IMR-90 (cell line): ENCODE results near the gene ATG5. TPM values are rescaled to one million over a fixed set of nuclear protein-coding genes. Genes with fewer than 3 reads are reported as not detected.

Source experiments
- ATAC-seq: fragments of 200-7000 bp; cut with Tn5 transposase; 2 replicates; pipeline ENCODE4 v1.9.1; 2020; ENCODE audit warnings: low read depth, mild to moderate bottlenecking, moderate library complexity
- BruUV-seq: library from RNA; stranded (reverse); fragments of 400-500 nt; replicated peaks from 2 replicates; lab custom pipeline; 2021; lab: Mats Ljungman, UMichigan
- CTCF ChIA-PET: fragments of 300-600 bp; formaldehyde crosslinking; extraction: SDS; loops from one replicate; lab custom pipeline; 2021; ENCODE audit warnings: antibody characterized with exemption; lab: Yijun Ruan, JAX
- POLR2A ChIA-PET: fragments of 300-600 bp; sonication (Branson Sonifier 250); formaldehyde crosslinking; loops from one replicate; lab custom pipeline; 2022; ENCODE audit warnings: antibody characterized with exemption; ENCODE audit not compliant: unreplicated experiment; lab: Charles Lee
- DNase-seq: peaks from one replicate; pipeline ENCODE4 v3.0.0; 2013
- H2AFZ ChIP-seq: replicated peaks from 2 replicates; pipeline ENCODE3; 2013; ENCODE audit warnings: low read length, mild to moderate bottlenecking; ENCODE audit not compliant: poor library complexity
- H2AK5ac ChIP-seq: 2 replicates; pipeline ENCODE4 v1.6.1; 2013; ENCODE audit warnings: low read depth, low read length, inconsistent platforms
- H2AK9ac ChIP-seq: replicated peaks from 2 replicates; pipeline ENCODE3; 2013; ENCODE audit warnings: mild to moderate bottlenecking, low read depth, low read length, moderate library complexity; ENCODE audit not compliant: poor library complexity
- H2BK120ac ChIP-seq: 2 replicates; pipeline ENCODE4 v1.6.1; 2013; ENCODE audit warnings: low read depth, low read length, inconsistent platforms
- H2BK15ac ChIP-seq: 3 replicates; pipeline ENCODE4 v1.6.1; 2013; ENCODE audit warnings: low read depth, low read length, inconsistent platforms
- H2BK20ac ChIP-seq: 2 replicates; pipeline ENCODE4 v1.6.1; 2013; ENCODE audit warnings: low read depth, mild to moderate bottlenecking, inconsistent platforms, low read length, moderate library complexity
- H2BK5ac ChIP-seq: 2 replicates; pipeline ENCODE4 v1.6.1; 2013; ENCODE audit warnings: mild to moderate bottlenecking, low read depth, low read length, inconsistent platforms; ENCODE audit not compliant: poor library complexity, severe bottlenecking
- H3K14ac ChIP-seq: replicated peaks from 2 replicates; pipeline ENCODE4 v1.6.1; 2013; ENCODE audit warnings: low read depth, low read length, inconsistent platforms
- H3K18ac ChIP-seq: 2 replicates; pipeline ENCODE4 v1.6.1; 2013; ENCODE audit warnings: low read depth, low read length, control low read depth
- H3K23ac ChIP-seq: 2 replicates; pipeline ENCODE4 v1.6.1; 2013; ENCODE audit warnings: low read depth, low read length, inconsistent platforms
- H3K27ac ChIP-seq: 2 replicates; pipeline ENCODE4 v1.5.1; 2013; ENCODE audit warnings: mild to moderate bottlenecking, control low read depth, low read length; ENCODE audit not compliant: insufficient read depth
- H3K27me3 ChIP-seq: 2 replicates; pipeline ENCODE4 v1.6.1; 2013; ENCODE audit warnings: low read length; ENCODE audit not compliant: control insufficient read depth, insufficient read depth
- H3K36me3 ChIP-seq: 2 replicates; pipeline ENCODE4 v1.6.1; 2013; ENCODE audit warnings: low read length, mixed read lengths; ENCODE audit not compliant: control insufficient read depth, insufficient read depth
- H3K4ac ChIP-seq: 2 replicates; pipeline ENCODE4 v1.6.1; 2013; ENCODE audit warnings: low read depth, low read length, inconsistent platforms
- H3K4me1 ChIP-seq: 2 replicates; pipeline ENCODE4 v1.6.1; 2013; ENCODE audit warnings: low read length, mixed read lengths; ENCODE audit not compliant: control insufficient read depth, insufficient read depth
- H3K4me2 ChIP-seq: 2 replicates; pipeline ENCODE4 v1.6.1; 2013; ENCODE audit warnings: low read depth, mild to moderate bottlenecking, control low read depth, low read length, moderate library complexity
- H3K4me3 ChIP-seq: 2 replicates; pipeline ENCODE4 v1.5.1; 2013; ENCODE audit warnings: low read depth, mild to moderate bottlenecking, control low read depth, low read length, moderate library complexity; ENCODE audit not compliant: insufficient read depth
- H3K56ac ChIP-seq: 2 replicates; pipeline ENCODE4 v1.6.1; 2013; ENCODE audit warnings: low read length, inconsistent platforms; ENCODE audit not compliant: insufficient read depth; ENCODE audit errors: extremely low read depth
- H3K79me1 ChIP-seq, 2 experiments: 2 replicates each; pipeline ENCODE4 v1.6.1; 2013; ENCODE audit warnings: low read length in 2 of 2, inconsistent platforms in 1 of 2, low read depth in 1 of 2
- H3K9ac ChIP-seq: 2 replicates; pipeline ENCODE4 v1.6.1; 2013; ENCODE audit warnings: low read depth, low read length, control low read depth
- H3K9me1 ChIP-seq: 2 replicates; pipeline ENCODE4 v1.6.1; 2013; ENCODE audit warnings: low read length, inconsistent platforms; ENCODE audit not compliant: insufficient read depth
- H3K9me3 ChIP-seq: 2 replicates; pipeline ENCODE4 v1.6.1; 2013; ENCODE audit warnings: low read length; ENCODE audit not compliant: control insufficient read depth, insufficient read depth
- H4K20me1 ChIP-seq: 2 replicates; pipeline ENCODE4 v1.6.1; 2013; ENCODE audit warnings: low read length, inconsistent platforms; ENCODE audit not compliant: insufficient read depth
- H4K5ac ChIP-seq: 2 replicates; pipeline ENCODE4 v1.6.1; 2013; ENCODE audit warnings: mild to moderate bottlenecking, low read depth, low read length, control low read depth
- H4K8ac ChIP-seq, 2 experiments: 2 replicates each; pipeline ENCODE4 v1.6.1; 2013; ENCODE audit warnings: low read depth in 2 of 2, low read length in 2 of 2, control low read depth in 1 of 2, inconsistent platforms in 1 of 2
- H4K91ac ChIP-seq: 2 replicates; pipeline ENCODE4 v1.6.1; 2013; ENCODE audit warnings: low read depth, low read length, inconsistent platforms; ENCODE audit not compliant: insufficient read depth
- BHLHE40 ChIP-seq: fragments of 150-350 bp; IDR thresholded peaks from 2 replicates; pipeline ENCODE4 v1.6.1; 2016; ENCODE audit warnings: mild to moderate bottlenecking, low read depth, low read length
- CEBPB ChIP-seq: IDR thresholded peaks from 2 replicates; pipeline ENCODE4 v1.6.1; 2012; ENCODE audit warnings: low read depth, low read length, improper control_type of control experiment
- CTCF ChIP-seq: conservative IDR thresholded peaks from 2 replicates; pipeline ENCODE4 v1.5.1; 2012; ENCODE audit warnings: mild to moderate bottlenecking, low read depth, low read length, improper control_type of control experiment
- ELK1 ChIP-seq: fragments of 150-350 bp; IDR thresholded peaks from 2 replicates; pipeline ENCODE4 v1.6.1; 2016; ENCODE audit warnings: low read depth, mild to moderate bottlenecking, low read length, moderate library complexity, borderline replicate concordance
- MAFK ChIP-seq: IDR thresholded peaks from 2 replicates; pipeline ENCODE4 v1.6.1; 2012; ENCODE audit warnings: low read depth, low read length, improper control_type of control experiment
- MAZ ChIP-seq: IDR thresholded peaks from 2 replicates; pipeline ENCODE4 v1.6.1; 2012; ENCODE audit warnings: low read depth, mild to moderate bottlenecking, low read length, improper control_type of control experiment, moderate library complexity, borderline replicate concordance
- MXI1 ChIP-seq: IDR thresholded peaks from 2 replicates; pipeline ENCODE4 v1.6.1; 2012; ENCODE audit warnings: low read depth, mild to moderate bottlenecking, low read length, moderate library complexity, borderline replicate concordance
- NFE2L2 ChIP-seq: fragments of 150-350 bp; IDR thresholded peaks from 2 replicates; pipeline ENCODE4 v1.6.1; 2016; ENCODE audit warnings: low read depth, mild to moderate bottlenecking, low read length
- POLR2A ChIP-seq: IDR thresholded peaks from 2 replicates; pipeline ENCODE4 v1.6.1; 2012; ENCODE audit warnings: mild to moderate bottlenecking, low read depth, low read length
- RAD21 ChIP-seq: IDR thresholded peaks from 2 replicates; pipeline ENCODE4 v1.6.1; 2012; ENCODE audit warnings: low read length, improper control_type of control experiment
- SMC3 ChIP-seq: fragments of 150-350 bp; IDR thresholded peaks from 2 replicates; pipeline ENCODE4 v1.6.1; 2016; ENCODE audit warnings: low read depth, mild to moderate bottlenecking, antibody characterized with exemption, low read length, moderate library complexity
- USF2 ChIP-seq: fragments of 150-350 bp; IDR thresholded peaks from 2 replicates; pipeline ENCODE4 v1.6.1; 2017; ENCODE audit warnings: mild to moderate bottlenecking, antibody characterized with exemption, low read length, low read depth
- WGBS, 2 experiments: methylation state at CpG; one replicate each; pipeline versions ENCODE4 v1.1.5 to v1.1.7; 2013; ENCODE audit warnings: missing lambda C conversion rate in 2 of 2; ENCODE audit not compliant: insufficient read length in 1 of 2; ENCODE audit errors: extremely low coverage in 2 of 2; 5-methylcytosine and 5-hydroxymethylcytosine counted together
- dilution Hi-C: fragments of 300-500 bp; cut with HindIII; formaldehyde crosslinking; loops from one replicate; pipeline ENCODE4 v1.14.3; 2018; ENCODE audit warnings: low sequenced_read_pairs; ENCODE audit not compliant: unreplicated experiment
- in situ Hi-C: fragments of 300-500 bp; cut with MboI; formaldehyde crosslinking; loops from 3 replicates; pipeline ENCODE4 v1.14.3; 2019; ENCODE audit warnings: low sequenced_read_pairs, inconsistent platforms, mixed read lengths
- intact Hi-C: fragments of 100-400 bp; cut with micrococcal nuclease; formaldehyde crosslinking; loops from 2 replicates; pipeline ENCODE4 v1.10.0; 2022
- polyA plus RNA-seq, 3 experiments: library from polyadenylated mRNA; depleted of rRNA; stranded (reverse); fragments of >200 nt; gene quantifications; 2 replicates each; pipeline ENCODE4 v1.2.3, GENCODE V29; 2012; ENCODE audit warnings: low replicate concordance in 1 of 3
- total RNA-seq: library from RNA; depleted of rRNA; stranded (reverse); fragments of >200 nt; gene quantifications from 2 replicates; pipeline ENCODE4 v1.2.3, GENCODE V29; 2012

Gene ATG5
- total and polyA plus RNA-seq, 2 of the 4 experiments (the other 2 are of a cell fraction), result 13.5 to 28.0 TPM

- CTCF ChIA-PET, result no interaction called here
- Histone ChIP-seq H2AFZ (no peak overlapping the region), H3K4me1 (peaks cover 29% of the 10 kb centered on the region)
These were observed 165.4 kb downstream of the ATG5 start for GRCh38 chr6:106160189-106160588.

More at GRCh38 chr6:106160189-106160588, 165.4 kb downstream of the ATG5 start:
- intact Hi-C loops, result no loop called here
- H2BK5ac ChIP-seq, result peak overlapping the region; percentile 87
- H3K9me3 ChIP-seq, result no peaks in the 10 kb centered on the region
- H4K91ac ChIP-seq, result peak overlapping the region; percentile 65
- no peaks in the 10 kb centered on the region for H4K20me1 ChIP-seq
- H3K14ac ChIP-seq, result peak overlapping the region; percentile 69; the same call in 1 of the 2 replicates
- no peak overlapping the region for H3K4me3 ChIP-seq
- H3K23ac ChIP-seq, result peak overlapping the region; percentile 44; the same call in 1 of the 2 replicates
- dilution Hi-C loops, result no loop called here
- DNase-seq (no peak), ATAC-seq (no peak)
- in situ Hi-C loops, result no loop called here
- peak overlapping the region; percentile 98; the same call in 2 of the 3 replicates for H2BK15ac ChIP-seq
- peak overlapping the region; percentile 16; the same call in 1 of the 2 replicates for H3K56ac ChIP-seq
- H3K4me2 ChIP-seq, result no peak overlapping the region
- H3K27me3 ChIP-seq, result no peaks in the 10 kb centered on the region
- peak overlapping the region; percentile 78 for H3K4ac ChIP-seq
- H3K79me1 ChIP-seq, result no peaks in the 10 kb centered on the region
- peak overlapping the region; percentile 84 for H2AK5ac ChIP-seq
- H4K5ac ChIP-seq, result no peak overlapping the region; the same call in 1 of the 2 replicates
- POLR2A ChIA-PET, result no interaction called here
- peaks cover 36% of the 10 kb centered on the region for H3K9me1 ChIP-seq
- WGBS, 2 experiments, result no CpG with 5 or more reads among the region's 3 CpGs
- peak overlapping the region; percentile 45; the same call in 1 of the 2 replicates for H3K18ac ChIP-seq
- no peaks in the 10 kb centered on the region for H3K36me3 ChIP-seq
- TF ChIP-seq RAD21 (no peak), MAZ (no peak), MAFK (no peak), CEBPB (no peak), ELK1 (no peak), CTCF (no peak), SMC3 (no peak), MXI1 (no peak), NFE2L2 (no peak), USF2 (no peak), BHLHE40 (no peak), POLR2A (no peak)
- peak overlapping the region; percentile 90 for H2BK120ac ChIP-seq
- no peak overlapping the region for H3K9ac ChIP-seq
- H2AK9ac ChIP-seq, result peak overlapping the region; percentile 77
- no TSS peak for BruUV-seq
- peak overlapping the region; percentile 92 for H2BK20ac ChIP-seq
- no peak overlapping the region for H3K27ac ChIP-seq
- H4K8ac ChIP-seq, result peak overlapping the region; percentile 57 to 80; a peak in 3 of 4 replicates
